GM21423 (cell line): ENCODE measurements around the gene TOR1A.
"Not testable (repeated sequence)": the region's sequence is repeated elsewhere in the genome, so short reads cannot be mapped to it uniquely, and the experiment has no call there.

ENCODE experiments used
- ATAC-seq: cut with Tn5 transposase; IDR thresholded peaks from one replicate; pipeline ENCODE4 v1.9.1; 2021; ENCODE audit warnings: mild to moderate bottlenecking, moderate library complexity; ENCODE audit not compliant: unreplicated experiment

TOR1A gene

GRCh38 chr9:129823542-129823934, 398 bp downstream of the TOR1A start:
- ATAC-seq: no peak

DNA sequence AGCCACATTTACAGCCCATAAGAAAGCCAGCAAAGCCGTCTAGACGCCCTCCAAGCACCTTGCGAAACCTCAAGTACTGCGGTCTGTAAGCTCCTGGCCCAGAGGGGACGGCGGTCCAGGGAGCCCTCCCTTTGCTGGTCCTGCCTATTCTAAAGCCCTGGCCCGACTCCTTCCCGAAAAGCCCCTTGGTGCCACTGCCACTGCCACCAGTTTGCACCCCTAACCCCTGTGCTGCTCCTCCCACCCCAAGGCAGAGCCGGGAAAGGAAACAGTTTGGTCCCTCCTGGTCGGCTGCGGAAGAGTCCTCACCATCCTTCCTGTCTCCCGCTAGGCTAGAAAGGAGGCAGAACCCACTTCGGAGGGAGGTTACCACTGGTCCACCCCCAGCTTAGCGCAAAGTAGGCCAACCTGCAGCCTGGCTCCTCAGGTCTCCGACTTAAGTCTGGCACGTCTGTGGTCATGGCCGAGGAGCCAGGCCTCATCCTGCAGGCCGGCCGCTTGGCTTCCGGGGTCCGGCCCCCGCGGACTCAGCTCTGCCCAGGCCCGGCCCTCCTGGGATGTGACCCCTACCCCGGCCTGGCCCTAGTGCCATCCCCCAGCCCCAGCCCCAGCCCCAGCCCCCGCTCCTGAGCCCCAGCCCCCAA, 916 bp downstream of the TOR1A start:
- no peak for ATAC-seq

DNA sequence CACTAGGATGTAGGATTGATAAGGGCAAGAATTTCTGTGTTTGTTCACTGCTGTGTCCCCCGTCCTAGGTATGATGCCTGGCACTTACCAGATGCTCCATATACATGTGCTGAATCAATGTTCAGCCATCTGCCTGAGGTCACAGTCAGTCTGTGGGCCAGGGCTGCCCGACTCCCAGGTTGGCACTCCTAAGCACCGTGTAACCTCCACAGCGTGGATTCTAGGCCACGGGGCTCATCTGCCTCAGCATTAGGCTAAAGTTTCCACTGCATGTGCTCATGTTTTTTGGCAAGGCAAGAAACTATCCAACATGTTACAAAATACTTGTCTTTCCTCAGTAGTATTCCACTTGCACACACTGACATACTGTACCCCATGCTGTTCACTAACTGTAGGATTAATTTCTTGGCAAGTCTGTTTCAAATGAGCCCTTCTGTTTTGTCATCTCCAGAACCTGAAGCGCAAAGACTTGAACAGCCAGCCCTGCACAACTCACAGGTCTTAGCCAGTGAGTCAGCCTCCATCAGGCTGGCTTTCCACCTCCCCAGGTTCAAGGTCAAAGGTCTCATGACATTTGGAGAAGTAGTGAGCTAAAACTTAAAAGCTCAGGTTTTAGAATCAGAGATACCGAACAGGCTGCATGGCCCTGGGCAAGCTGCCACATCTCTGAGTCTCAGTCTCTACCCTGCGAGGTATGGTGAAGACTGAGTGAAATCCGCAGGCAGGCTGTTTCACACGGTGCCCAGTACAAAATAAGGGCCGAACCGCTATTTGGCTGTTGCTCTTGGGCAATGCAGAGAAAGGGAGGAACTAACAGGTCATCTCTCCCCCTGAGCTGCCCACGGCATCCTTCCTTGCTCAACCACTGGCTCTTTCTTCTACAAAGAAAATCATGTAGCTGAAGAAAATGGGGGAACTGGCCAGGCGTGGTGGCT, 7.2 kb downstream of the TOR1A start:
- no peak for ATAC-seq

- ATAC-seq: no peak
These were observed 8.7 kb downstream of the TOR1A start for GRCh38 chr9:129815278-129815677.

- ATAC-seq: no peak
These were observed 9.3 kb downstream of the TOR1A start for GRCh38 chr9:129814432-129815223.

DNA sequence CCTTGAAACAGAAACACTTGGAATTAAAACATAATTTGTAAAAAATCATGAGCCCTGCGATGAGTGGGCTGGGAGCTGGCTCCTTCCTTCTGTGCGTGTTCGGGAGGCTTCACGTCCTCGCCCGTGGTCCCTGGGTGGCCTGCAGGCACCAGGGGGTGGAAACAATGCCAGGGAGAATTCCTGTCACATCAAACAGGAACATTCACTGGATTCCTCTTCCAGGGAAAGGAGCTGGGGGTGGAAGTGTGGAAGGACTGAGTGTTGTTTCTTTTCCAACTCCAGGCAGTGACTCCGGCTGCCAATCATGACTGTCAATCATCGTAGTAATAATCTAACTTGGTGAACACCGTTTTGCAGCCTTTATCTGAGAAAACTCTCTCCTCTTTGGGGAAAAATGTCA, 10.3 kb downstream of the TOR1A start:
- ATAC-seq: no peak

DNA sequence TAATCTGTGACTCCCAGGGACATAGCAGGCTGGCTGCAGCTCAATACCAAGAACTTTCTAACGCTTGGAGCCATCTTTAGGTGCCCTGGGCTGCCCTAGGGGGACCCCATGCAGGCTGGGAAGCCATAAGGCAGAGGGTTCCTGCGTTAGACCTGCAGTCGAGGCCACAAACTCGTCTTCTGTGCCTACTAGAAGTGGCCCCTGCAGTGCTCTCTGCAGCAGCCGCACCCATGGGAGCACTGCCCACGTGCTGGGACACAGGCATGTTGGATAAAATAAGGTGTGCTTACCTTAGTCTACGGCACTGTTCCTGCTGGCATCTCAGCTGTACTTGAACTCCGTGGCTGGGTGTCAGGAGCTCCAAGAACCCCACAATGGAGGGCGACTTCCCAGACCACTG, 11.6 kb downstream of the TOR1A start:
- no peak for ATAC-seq

DNA sequence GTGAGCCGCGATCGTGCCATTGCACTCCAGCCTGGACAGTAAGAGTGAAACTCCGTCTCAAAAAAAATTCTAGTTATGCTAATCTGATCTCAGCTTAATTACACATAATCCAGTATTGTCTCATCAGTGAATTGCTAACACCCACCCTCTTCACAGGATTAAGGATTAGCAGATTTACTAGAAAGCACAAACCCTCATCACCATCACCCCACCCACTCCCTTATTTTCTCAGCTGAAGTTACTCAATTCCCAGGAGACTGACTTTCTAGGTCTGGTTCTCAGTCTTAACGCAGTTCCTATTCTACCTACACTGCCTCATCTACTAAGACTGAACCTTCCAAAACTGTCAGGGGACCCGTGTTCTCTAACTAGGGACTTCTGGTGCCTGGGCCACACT, 12.0 kb downstream of the TOR1A start:
- ATAC-seq: no peak

DNA sequence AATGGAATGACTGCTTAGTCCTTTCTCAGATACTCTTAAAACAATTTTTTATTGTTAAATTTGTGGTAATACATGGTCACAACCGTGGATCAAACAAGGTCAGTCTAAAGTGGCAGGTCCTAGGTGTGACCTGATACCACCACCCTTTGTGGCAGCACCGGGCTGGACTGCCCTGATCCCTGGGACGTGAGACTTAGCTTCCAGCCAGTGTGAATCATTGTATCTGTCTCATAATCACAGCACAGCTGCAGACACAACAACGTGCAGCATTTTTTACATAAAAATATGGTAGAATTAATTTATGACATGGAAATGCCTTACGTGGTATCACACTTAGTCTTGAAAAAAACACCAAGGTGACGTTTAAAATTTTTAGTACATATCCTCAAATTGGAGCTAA, 13.1 kb downstream of the TOR1A start:
- no peak for ATAC-seq

DNA sequence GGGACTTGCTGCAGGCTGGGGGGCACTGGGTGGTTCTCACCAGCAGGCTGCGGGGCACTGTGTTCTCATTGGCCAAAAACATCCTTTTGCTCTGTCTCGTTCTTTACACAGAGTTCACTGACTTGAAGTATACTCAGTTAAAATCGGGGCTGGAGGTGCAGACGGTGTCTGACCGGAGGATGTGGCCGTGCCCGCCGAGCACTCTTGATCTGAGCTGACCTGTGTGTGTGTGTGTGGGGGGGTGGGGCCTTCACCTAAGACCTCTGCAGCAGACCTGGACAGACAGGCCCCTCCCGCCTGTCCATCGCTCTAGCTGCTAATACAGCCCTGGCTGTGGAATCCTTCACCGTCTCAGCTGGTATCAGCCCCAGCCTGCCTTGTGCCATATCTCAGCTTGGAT, 13.8 kb downstream of the TOR1A start:
- ATAC-seq: no peak

GRCh38 chr9:129809346-129809745, 14.6 kb downstream of the TOR1A start:
- ATAC-seq: no peak

DNA sequence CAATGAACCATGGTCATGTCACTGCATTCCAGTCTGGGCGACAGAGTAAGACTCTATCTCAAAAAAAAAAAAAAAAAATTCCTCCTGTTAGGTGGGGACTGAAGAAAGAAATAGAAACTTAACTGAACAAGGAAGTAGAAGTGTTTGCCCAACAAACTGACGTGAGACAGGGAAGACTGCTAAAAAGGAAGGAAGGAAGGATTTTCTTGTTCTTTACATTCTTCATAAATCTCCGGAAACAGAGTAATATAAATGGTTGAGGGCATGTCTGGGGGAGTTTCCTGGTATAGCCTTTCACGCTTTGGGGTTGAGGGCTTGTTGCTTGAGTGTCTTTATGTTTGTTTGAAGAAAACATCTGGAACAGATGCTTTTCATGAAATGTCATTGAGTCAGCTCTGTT, 17.9 kb downstream of the TOR1A start:
- no peak for ATAC-seq

GRCh38 chr9:129803676-129804060, 20.3 kb downstream of the TOR1A start:
- ATAC-seq: no peak

DNA sequence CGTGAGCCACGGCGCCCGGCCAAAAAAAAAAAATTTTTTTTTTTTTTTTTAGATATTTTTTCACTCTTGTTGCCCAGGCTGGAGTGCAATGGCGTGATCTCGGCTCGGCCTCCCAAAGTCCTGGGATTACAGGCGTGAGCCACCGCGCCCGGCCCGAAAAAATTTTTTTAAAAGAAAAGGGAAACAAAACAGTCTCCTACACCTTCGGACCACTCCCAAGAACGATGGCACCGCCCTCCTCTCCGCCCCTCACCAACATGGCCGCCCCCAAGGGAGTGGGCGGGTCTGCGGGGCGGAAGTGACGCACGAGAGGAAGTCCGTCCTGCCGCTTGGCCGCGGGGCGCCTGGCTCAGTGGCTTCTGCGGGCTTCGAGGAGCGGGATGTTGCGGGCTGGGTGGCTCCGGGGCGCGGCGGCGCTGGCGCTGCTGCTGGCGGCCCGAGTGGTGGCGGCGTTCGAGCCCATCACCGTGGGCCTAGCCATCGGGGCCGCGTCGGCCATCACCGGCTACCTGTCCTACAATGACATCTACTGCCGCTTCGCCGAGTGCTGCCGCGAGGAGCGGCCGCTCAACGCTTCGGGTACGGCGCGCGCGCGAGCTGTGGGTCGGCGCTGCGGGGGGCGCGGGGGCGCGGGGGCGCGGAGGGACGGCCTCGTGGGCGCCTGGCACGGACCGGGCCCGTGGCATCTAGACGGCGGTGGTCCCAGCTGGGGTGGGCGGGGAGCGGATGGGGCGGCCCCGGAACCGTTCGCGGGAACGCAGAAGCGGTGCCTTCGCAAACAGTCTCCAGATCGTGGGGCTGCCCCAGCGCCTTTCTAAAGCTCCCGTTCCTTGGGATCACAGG, 20.9 kb downstream of the TOR1A start, which contains the start of gene TOR1B:
TOR1B (plus strand) TSS at position 352 of the 843 bp plus-strand sequence; CDS start at position 381, 29 bp downstream.
- ATAC-seq: peak; percentile 92

DNA sequence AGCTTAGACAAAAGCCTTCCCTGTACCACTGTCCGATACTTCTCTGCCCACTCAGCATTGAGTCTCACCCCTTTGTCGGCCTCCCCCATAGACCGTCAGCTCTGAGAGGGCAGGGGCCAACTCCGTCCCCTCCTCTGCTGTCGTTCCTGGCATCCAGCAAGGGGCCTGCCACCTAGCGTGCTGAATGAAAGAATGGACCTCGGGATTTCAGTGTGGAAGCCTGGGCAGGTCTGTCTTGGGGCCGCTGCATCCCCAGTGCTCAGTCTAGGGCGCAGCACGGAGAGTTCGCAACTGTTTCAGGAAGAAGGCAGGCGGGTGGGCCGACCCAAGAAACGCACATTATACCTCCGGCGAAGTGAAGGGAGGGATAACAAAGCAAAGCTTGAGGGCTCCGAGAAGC, 22.4 kb downstream of the TOR1A start:
- no peak for ATAC-seq

DNA sequence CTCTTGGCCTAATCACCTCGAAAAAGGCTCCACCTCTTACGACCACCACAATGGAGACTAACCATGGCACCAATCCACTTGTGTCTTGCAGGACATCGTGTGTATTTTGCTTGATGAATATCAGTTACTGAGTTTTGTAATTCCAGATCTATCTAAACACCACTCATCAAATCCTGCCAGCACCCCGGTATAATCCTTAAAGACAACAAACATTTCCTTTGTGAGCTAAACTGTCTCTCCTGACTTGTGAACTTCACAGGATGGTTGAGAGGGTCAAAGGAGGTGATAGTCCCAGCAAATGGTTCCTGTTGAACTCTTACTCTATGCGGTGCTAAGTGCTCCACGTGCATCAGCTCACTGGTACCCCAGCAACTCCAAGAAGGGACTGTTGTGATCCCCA, 25.0 kb downstream of the TOR1A start:
- no peak for ATAC-seq

- not testable (repeated sequence) for ATAC-seq
These were observed 27.9 kb downstream of the TOR1A start for GRCh38 chr9:129796029-129796428.

GRCh38 chr9:129794549-129794948, 29.4 kb downstream of the TOR1A start:
- no peak for ATAC-seq

GRCh38 chr9:129786481-129786880, 37.5 kb downstream of the TOR1A start:
- no peak for ATAC-seq

GRCh38 chr9:129785866-129786265, 38.1 kb downstream of the TOR1A start:
- no peak for ATAC-seq

GRCh38 chr9:129784970-129785369, 39.0 kb downstream of the TOR1A start:
- ATAC-seq: not testable (repeated sequence)
